Effector CD8-positive, alpha-beta T cell (primary cell): Measurements from ENCODE around the gene PLCD3.
A peak's percentile ranks its signal among the peaks of the same experiment; 100 is the strongest.

Experiments used
- DNase-seq: peaks from one replicate; lab custom pipeline; 2025; lab: John Stamatoyannopoulos, UW

PLCD3 gene

DNA sequence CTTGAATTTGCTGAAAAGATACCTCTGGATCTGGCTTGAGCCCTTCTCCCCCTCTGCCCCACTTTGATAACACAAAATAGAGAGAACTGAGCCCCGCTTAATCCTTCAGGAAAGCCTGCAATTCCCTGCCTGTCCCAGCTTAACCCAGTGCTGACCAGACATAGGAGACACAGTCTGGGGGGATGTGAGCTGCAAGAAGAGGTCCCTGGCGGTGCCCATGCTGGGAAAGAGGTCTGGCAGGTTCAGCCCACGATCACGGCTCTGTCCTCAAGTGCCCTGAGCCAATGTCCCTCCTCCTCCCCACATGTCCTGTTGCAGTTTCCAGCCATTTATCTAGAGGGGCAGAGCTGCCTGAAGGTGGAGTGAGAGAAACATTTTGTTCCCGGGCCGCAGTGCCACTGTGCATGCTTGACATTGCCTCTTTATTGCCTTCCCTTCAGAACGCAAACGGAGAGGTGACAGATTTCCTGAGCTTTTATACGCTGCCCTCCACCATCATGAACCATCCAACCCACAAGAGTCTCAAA, 29.0 kb downstream of the PLCD3 start:
- no peak for DNase-seq

DNA sequence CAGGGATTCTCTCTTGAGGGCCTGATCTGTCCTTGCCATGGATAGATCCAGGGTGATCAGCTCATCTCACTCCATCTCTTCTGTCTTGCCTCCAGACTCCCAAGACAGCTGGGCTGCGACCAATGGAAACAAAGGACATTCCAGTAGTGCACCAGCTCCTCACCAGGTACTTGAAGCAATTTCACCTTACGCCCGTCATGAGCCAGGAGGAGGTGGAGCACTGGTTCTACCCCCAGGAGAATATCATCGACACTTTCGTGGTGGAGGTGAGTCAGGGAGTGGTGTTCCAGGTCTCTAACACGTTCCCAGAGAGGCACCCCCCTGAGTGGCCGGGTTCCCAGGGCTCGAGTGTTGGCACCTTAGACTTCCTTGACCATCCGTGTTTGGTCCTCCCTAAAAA, 29.5 kb downstream of the PLCD3 start:
- no peak for DNase-seq

DNA sequence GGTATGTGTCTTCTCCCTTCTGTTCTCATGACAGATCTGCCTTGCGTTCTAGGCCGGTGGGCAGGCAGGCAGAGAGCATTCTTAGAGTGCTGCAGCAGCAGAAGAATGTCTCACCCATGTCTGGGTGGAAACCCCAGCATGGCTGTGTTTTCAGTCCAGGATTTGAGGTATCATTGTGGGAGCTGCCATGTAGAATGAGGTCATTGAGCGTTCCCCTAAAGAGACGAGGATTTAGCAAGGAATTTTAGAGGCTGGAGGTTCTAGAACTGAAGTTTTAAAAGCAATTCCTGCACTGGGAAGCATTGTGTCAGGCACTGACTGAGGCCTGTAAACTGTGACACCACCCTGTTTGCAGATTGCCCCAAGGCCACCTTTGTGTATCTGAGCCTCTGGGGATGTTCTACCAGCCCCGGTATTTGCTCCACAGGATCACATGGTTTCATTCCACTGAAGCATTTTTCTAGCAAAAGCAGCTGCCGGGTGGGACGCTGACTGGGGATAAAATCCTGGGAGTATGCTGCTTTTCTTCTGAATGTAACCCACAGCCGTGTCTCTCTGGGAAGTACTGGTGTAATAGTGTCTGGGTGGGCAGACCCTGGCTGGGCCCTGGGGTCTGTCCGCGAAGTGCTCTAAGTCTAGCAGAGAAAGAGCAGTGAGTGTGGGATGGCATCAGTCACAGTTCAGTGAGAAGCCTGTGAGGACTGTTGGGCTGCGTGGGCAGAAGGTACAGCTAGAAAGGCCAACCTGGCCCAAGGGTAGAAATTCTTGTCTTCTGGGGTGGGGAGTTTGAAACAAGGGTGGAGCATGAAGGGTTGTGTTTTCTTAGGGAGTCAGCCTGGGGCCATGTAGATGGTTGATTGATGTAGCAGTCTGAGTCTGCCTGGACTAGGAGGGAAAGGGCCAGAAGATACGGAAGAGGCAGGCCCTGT, 30.2 kb downstream of the PLCD3 start:
- no peak for DNase-seq

GRCh38 chr17:45101546-45101882, 30.8 kb downstream of the PLCD3 start:
- DNase-seq, result no peak

DNA sequence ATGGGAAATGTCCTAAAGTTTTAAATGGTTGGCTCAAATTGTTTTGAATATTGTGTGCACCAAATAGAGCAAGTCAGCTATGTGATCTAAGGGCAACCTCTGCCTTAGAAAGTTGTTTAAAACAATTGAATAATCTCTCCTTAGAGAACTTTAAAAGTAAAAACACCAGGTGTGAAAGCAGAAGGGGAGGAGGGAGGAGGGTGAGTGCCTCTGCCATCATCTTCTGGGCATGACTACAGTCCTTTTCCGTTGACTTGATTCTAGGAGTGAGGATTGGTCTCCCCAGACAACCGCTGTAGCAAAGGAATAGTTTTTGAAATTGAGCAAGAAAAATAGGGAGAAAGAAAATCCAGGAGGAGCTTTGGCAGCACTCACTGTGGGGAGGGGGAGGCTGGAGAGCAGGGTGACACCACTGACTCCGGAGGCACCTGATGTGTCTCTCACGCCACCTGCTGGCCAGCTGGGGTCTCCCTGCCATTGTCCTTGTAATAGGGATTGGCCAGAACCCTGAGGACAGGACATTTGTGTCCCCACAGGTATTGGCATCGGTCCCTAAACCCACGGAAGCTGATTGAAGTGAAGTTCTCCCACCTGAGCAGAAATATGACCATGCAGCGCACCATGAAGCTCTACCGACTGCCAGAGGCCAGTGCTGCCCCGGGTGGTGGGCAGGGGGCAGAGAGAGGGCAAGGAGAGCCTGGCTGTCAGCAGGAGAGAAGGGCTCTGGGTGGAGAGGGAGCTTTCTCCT, 33.3 kb downstream of the PLCD3 start:
- peak; percentile 62 for DNase-seq

DNA sequence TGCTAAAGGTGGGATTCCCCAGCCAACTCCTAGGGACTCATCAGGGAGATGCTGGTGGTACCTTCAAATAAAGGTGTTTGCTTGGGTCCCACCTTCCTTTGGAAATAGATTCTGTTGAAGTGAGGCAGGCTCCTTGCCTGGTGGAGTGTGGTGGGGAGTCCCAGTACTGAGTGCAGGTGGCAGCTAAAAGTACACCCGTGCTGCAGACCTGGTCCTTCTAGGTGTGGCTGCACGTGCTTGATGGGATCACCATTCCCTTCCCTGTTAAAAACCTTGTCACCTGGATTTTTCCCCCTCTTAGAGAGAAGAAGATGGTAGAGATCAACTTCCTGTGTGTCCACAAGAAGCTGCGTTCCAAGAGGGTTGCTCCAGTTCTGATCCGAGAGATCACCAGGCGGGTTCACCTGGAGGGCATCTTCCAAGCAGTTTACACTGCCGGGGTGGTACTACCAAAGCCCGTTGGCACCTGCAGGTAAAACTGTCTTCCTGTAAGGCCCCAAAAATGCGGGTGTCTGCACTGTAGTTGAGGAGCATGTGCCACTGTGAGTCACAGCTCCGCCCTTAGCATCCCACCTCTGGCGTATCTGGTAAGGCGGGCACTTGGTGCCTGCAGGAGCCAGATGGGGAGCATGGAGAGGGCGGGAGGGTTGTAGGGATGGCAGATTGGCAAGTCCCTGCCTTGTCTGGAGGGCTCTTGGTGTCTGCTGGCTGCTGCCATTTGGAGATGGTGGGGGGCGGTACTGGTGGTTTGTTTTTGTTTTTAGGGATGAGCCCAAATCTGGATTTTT, 34.0 kb downstream of the PLCD3 start:
- no peak for DNase-seq

DNA sequence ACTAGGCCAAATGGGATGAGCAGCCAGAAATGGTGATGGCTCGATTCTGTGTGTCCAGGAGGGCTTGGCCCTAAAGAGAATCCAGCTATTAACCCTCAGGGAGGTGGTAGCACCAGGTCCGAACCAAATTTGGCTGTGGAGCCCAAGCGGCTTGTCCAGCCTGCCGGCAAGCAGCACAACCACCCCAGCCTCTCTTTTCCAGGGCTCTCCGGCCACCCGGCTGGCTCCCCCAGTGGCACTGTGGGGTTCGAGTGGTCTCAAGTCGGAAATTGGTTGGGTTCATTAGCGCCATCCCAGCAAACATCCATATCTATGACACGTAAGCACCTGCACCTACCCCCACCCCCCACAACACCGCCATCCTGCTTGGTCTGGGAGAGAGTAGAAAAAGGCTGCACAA, 35.4 kb downstream of the PLCD3 start:
- DNase-seq, result no peak

DNA sequence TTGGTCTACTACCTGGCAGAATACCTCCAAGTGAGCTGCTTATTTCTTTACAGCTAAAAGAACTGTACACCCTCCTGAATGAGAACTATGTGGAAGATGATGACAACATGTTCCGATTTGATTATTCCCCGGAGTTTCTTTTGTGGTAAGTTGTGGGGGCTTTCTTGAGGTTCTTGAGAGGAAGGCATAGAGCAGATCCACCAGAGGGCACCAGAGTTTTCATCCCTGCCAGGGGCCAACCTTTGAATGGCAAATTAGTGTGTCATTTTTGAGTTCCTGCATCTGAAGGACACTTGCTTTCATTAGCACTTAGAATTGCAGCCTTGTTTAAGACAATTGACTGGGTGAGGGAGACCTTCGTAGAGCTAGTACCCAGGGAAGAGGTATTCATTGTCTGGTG, 36.2 kb downstream of the PLCD3 start:
- no peak for DNase-seq

DNA sequence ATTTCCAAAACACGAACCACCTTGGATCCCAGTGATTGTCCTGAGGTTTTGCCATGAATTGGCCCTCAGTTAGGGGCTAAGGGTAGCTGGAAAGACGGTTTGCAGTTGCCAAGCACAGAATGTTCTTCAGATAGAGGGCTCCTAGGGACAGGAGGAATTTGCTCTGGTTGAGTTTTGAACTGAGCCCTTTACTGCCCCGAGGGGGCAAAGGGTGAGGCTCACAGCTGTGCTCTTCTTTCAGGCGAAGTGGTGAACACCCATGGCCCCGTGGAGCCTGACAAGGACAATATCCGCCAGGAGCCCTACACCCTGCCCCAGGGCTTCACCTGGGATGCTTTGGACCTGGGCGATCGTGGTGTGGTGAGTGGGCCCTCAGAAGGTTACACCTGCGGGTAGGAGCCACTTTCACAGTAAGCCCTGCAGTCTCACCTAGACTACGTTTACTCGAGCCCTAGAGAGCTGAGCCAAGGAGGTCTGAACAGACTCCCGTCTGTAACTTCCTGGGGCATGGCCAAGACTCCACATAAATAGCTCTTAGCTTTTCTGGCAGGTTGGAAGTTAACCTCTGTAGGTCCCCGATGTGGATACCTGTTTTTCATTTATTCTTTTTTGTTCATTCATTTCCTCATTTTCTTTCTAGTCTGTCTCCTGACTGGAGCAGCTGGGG, 38.7 kb downstream of the PLCD3 start:
- no peak for DNase-seq

DNA sequence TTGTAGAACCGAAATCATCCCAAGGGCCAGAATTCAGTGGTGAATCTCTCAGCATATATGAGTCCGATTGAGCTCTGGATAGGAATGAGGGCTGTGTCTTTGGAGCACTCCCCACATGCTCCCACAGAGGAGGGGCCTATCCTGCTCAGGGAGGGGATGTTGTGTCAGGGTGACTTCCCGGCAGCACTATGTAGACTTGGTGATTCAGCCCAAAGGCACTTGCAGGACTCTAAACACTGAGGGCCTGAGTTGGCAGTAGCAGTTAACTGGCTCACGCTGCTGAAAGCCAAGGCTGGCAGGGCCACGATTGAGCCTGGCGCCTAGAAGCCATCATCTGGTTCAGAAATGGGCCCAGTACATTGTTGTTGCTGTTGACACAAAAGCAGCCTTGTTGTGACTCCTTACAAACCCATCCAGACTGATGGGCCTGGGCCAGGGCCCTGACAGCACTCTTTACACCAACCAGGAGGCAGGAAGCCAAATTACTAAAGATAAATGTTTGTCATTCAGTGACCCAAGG, 39.3 kb downstream of the PLCD3 start:
- no peak for DNase-seq

DNA sequence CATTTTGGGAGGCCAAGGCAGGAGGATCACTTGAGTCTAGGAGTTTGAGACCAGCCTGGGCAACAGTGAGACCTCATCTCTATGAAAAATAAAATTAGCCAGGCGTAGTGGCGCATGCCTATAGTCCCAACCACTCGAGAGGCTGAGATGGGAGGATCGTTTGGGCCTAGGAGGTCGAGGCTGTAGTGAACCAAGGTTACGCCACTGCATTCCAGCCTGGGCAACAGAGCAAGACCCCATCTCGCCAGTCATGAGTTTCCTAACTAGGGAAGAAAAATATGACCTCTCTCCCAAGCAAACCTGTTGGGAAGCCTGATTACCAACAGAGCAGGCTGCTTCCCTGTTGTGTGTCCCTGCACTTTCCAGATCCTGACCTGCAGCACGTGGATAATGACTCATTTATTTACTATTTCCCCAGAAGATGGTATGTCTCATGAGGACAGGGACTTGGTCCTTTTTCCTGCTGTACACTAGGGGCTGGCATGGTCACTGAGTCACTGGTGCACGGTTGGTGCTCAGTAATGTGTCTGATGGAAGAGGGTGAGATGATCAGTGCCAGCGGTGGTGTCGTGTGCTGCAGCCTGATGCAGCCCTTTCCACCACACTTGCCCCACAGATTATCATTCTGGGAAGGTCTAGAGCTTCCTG, 40.4 kb downstream of the PLCD3 start:
- no peak for DNase-seq

GRCh38 chr17:45090711-45091110, 41.6 kb downstream of the PLCD3 start:
- no peak for DNase-seq

GRCh38 chr17:45088741-45089140, 43.6 kb downstream of the PLCD3 start:
- DNase-seq, result no peak

- DNase-seq, result no peak
Observed at GRCh38 chr17:45087978-45088377, 44.3 kb downstream of the PLCD3 start.

DNA sequence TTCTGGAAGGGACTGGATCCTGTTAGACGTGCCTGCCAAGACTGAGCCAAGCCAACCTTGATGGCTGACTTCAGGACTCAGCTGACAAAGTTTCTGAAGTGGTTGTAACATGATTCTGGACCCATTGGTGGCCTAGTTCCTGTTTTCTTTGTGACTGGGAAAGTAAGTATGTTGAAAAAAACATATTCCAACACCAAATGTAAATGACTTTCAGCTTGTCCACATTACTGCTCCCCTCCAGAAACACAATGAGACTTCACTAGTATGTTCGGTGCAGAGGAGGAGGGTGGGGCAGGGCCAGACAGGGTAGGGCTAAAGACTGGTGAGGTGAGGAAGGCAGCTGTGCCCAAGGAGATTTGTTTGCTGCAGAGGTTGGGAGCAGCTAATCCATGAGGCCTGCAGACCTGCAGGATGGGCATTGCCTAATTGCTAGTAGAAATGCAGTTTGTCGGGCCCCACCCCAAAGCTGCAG, 44.8 kb downstream of the PLCD3 start:
- DNase-seq, result no peak

DNA sequence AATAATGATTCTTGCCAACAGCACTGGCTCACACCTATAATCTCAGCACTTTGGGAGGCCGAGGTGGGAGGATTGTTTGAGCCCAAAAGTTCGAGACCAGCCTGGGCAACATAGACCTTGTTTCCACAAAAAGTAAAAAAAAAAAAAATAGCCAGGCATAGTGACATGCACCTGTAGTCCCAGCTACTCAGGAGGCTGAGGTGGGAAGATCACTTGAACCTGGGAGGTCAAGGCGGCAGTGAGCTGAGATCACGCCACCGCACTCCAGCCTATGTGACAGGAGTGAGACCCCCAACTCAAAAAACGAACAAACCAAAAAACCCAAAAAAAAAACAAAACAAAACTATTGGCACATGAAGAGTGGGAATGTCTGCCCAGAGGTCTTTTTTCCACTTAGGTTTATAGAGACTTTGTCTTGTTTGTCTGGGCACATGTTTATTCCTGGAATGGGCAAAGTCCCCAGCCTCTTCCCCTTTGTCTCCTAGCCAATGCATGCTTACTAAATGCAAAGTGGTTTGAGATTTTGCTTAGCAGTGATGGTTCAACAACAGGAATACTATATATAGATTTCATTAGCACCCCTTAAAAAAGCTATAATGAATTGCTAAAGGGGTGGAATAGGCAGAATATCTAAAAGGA, 45.3 kb downstream of the PLCD3 start:
- no peak for DNase-seq

- DNase-seq, result no peak
Observed at GRCh38 chr17:45086391-45086790, 45.9 kb downstream of the PLCD3 start.

DNA sequence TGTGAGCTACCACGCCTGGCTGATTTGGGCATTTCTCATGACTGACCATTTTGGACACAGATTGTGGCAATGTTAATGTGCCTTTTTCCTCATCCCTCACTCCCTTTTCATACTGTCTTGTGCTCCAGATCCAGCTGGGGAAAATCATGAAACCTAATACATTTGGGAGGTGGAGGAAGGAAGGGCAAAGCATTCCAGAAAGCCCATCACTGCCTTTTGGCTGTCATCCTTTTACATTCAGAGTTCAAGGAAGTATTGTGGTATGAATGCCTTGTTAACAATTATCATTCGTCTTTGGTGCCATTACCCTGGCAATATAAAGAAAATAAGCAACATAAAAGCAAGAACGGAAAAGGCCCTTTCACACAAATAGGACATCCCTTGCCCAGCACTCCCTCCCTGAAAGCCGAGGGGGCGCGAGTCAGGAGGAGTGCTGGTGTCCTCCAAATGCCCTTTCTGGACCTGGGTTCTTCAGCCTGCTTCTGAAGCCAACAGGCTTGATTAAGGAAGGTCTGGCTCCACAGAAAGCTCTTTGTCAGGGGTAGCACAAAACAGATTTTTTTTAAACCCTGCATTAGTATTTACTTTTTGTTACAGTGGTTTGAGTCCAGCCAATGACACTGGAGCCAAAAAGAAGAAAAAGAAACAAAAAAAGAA, 51.1 kb downstream of the PLCD3 start:
- no peak for DNase-seq

GRCh38 chr17:45077643-45078042, 54.7 kb downstream of the PLCD3 start:
- no peak for DNase-seq
